ENCODE results near the gene LARGE1. TPM values are rescaled to one million over a fixed set of nuclear protein-coding genes. Genes with fewer than 3 reads are reported as not detected.

The LARGE1 gene
- total RNA-seq, 1 experiment from 2014 or later = 1.5 TPM

DNA sequence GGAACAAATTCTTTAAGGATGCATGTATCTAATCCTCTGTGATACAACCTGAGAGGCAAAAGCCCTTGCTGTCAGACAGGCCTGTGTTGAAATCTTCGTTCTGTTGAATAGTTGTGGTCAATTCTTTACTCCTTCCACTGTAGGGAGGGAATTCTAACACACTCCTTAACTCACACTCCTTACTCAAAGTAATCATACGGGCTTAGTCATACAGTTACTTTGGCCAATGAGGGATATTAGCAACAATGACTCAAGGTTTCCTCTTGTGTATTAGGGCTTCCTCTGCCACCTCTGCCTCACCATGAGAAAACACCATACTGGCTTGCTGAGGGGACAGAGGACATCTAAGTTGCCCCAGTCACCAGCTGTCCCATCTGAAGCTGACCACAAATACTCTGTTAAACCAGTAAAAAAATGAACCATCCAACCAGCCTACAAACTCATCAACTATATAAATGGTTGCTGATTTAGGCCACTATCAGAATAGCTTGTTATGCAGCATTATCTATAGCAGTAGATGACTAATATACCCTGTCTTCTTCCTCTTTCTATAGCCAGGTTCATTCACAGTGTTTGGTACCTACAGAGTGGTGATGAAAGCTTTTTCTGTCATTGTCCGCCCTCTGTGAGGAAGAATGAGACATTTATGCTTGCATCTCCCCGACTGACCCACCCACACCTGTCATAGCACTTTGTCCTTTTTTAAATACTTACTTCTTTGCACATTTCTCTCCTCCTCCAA, 539.3 kb downstream of the LARGE1 start:
- CTCF ChIA-PET = no interaction called here
- BruUV-seq (replicated peaks) = no TSS peak
- DNase-seq (ENCODE audit: low read depth, low spot score) = no peak

More for the DNA sequence above, 539.3 kb downstream of the LARGE1 start:
- POLR2A ChIA-PET = no interaction called here
- Histone ChIP-seq H3K4me2 (ENCODE audit: low read length) (no peak overlapping the region), H3K4me3 (replicated peaks in 1 of 2; ENCODE audit: low read depth in 1 of 2, low read length in 2 of 2) (no peak overlapping the region), H4K20me1 (ENCODE audit: insufficient read depth) (no peaks in the 10 kb centered on the region), H3K9me2 (ENCODE audit: insufficient read depth) (no peaks in the 10 kb centered on the region), H3K36me3 (ENCODE audit: control insufficient read depth in 1 of 2, insufficient read depth in 2 of 2, low read length in 2 of 2) (no peaks in the 10 kb centered on the region), H2AFZ (ENCODE audit: low read depth, low read length, poor library complexity, severe bottlenecking) (no peak overlapping the region), H3K27me3 (ENCODE audit: insufficient read depth, low read length) (no peaks in the 10 kb centered on the region), H3K79me2 (ENCODE audit: insufficient read depth, low read length) (no peaks in the 10 kb centered on the region), H3K9me3 (ENCODE audit: control insufficient read depth in 1 of 2, insufficient read depth in 1 of 2, low read depth in 1 of 2, low read length in 2 of 2) (peaks cover 3 to 30% of the 10 kb centered on the region in 2 experiments; a peak in 2 of 4 replicates), H3K4me1 (ENCODE audit: control insufficient read depth in 1 of 2, insufficient read depth in 2 of 2, low read length in 2 of 2) (no peaks in the 10 kb centered on the region), H3K9ac (ENCODE audit: low read length) (no peak overlapping the region), H3K27ac (ENCODE audit: low read depth, low read length) (no peak overlapping the region)
- RAD21 ChIA-PET (ENCODE audit: low non-redundant PET in 1 of 2, low total read pairs in 2 of 2, uncharacterized antibody in 2 of 2, unreplicated experiment in 2 of 2) = no interaction called here
- ATAC-seq = no peak
- intact Hi-C loops (cut with micrococcal nuclease) = no loop called here
- TF ChIP-seq ELF1 (IDR thresholded peaks at IDR 0.05; ENCODE audit: borderline replicate concordance, low read depth) (no peak), POLR2AphosphoS5 (IDR thresholded peaks at IDR 0.05; ENCODE audit: low read depth, low read length) (no peak), SIN3A (IDR thresholded peaks at IDR 0.05; ENCODE audit: low read depth) (no peak), SP1 (IDR thresholded peaks at IDR 0.05; ENCODE audit: low read depth) (no peak), EGR1 (IDR thresholded peaks at IDR 0.05; ENCODE audit: low read depth) (no peak), YY1 (IDR thresholded peaks at IDR 0.05; ENCODE audit: extremely low read depth, insufficient replicate concordance, low read depth, low read length) (no peak), RAD21 (IDR thresholded peaks at IDR 0.05; ENCODE audit: low read depth) (no peak), SRF (IDR thresholded peaks at IDR 0.05; ENCODE audit: low read depth) (no peak), EZH2 (IDR thresholded peaks at IDR 0.05) (no peak), JUND (IDR thresholded peaks at IDR 0.05) (no peak), FOSL1 (IDR thresholded peaks at IDR 0.05; ENCODE audit: low read depth) (no peak), ZFX (IDR thresholded peaks at IDR 0.05) (no peak), TCF7L2 (IDR thresholded peaks at IDR 0.05; ENCODE audit: borderline replicate concordance, extremely low read depth, insufficient read depth, insufficient read length) (no peak), ZNF274 (IDR thresholded peaks at IDR 0.05; ENCODE audit: low read depth, low read length) (no peak), CEBPB (IDR thresholded peaks at IDR 0.05; ENCODE audit: low read depth) (no peak)
- TF ChIP-seq, protein P1, sequence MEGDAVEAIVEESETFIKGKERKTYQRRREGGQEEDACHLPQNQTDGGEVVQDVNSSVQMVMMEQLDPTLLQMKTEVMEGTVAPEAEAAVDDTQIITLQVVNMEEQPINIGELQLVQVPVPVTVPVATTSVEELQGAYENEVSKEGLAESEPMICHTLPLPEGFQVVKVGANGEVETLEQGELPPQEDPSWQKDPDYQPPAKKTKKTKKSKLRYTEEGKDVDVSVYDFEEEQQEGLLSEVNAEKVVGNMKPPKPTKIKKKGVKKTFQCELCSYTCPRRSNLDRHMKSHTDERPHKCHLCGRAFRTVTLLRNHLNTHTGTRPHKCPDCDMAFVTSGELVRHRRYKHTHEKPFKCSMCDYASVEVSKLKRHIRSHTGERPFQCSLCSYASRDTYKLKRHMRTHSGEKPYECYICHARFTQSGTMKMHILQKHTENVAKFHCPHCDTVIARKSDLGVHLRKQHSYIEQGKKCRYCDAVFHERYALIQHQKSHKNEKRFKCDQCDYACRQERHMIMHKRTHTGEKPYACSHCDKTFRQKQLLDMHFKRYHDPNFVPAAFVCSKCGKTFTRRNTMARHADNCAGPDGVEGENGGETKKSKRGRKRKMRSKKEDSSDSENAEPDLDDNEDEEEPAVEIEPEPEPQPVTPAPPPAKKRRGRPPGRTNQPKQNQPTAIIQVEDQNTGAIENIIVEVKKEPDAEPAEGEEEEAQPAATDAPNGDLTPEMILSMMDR (IDR thresholded peaks at IDR 0.05 in 2 of 3, conservative IDR thresholded peaks at IDR 0.05 in 1 of 3; ENCODE audit: borderline replicate concordance in 1 of 3, insufficient read depth in 1 of 3, low read depth in 2 of 3, low read length in 2 of 3) = no peak
- TF ChIP-seq, protein P2, sequence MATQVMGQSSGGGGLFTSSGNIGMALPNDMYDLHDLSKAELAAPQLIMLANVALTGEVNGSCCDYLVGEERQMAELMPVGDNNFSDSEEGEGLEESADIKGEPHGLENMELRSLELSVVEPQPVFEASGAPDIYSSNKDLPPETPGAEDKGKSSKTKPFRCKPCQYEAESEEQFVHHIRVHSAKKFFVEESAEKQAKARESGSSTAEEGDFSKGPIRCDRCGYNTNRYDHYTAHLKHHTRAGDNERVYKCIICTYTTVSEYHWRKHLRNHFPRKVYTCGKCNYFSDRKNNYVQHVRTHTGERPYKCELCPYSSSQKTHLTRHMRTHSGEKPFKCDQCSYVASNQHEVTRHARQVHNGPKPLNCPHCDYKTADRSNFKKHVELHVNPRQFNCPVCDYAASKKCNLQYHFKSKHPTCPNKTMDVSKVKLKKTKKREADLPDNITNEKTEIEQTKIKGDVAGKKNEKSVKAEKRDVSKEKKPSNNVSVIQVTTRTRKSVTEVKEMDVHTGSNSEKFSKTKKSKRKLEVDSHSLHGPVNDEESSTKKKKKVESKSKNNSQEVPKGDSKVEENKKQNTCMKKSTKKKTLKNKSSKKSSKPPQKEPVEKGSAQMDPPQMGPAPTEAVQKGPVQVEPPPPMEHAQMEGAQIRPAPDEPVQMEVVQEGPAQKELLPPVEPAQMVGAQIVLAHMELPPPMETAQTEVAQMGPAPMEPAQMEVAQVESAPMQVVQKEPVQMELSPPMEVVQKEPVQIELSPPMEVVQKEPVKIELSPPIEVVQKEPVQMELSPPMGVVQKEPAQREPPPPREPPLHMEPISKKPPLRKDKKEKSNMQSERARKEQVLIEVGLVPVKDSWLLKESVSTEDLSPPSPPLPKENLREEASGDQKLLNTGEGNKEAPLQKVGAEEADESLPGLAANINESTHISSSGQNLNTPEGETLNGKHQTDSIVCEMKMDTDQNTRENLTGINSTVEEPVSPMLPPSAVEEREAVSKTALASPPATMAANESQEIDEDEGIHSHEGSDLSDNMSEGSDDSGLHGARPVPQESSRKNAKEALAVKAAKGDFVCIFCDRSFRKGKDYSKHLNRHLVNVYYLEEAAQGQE (IDR thresholded peaks at IDR 0.05; ENCODE audit: low read depth) = no peak
- TF ChIP-seq, protein P3, sequence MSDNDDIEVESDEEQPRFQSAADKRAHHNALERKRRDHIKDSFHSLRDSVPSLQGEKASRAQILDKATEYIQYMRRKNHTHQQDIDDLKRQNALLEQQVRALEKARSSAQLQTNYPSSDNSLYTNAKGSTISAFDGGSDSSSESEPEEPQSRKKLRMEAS (IDR thresholded peaks at IDR 0.05) = no peak
- TF ChIP-seq, protein P4, sequence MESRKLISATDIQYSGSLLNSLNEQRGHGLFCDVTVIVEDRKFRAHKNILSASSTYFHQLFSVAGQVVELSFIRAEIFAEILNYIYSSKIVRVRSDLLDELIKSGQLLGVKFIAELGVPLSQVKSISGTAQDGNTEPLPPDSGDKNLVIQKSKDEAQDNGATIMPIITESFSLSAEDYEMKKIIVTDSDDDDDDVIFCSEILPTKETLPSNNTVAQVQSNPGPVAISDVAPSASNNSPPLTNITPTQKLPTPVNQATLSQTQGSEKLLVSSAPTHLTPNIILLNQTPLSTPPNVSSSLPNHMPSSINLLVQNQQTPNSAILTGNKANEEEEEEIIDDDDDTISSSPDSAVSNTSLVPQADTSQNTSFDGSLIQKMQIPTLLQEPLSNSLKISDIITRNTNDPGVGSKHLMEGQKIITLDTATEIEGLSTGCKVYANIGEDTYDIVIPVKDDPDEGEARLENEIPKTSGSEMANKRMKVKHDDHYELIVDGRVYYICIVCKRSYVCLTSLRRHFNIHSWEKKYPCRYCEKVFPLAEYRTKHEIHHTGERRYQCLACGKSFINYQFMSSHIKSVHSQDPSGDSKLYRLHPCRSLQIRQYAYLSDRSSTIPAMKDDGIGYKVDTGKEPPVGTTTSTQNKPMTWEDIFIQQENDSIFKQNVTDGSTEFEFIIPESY (IDR thresholded peaks at IDR 0.05; ENCODE audit: extremely low read depth, insufficient replicate concordance, low read length) = no peak
- TF ChIP-seq, protein P5, sequence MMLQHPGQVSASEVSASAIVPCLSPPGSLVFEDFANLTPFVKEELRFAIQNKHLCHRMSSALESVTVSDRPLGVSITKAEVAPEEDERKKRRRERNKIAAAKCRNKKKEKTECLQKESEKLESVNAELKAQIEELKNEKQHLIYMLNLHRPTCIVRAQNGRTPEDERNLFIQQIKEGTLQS (IDR thresholded peaks at IDR 0.05) = no peak
